Keratinocyte (primary cell): ENCODE measurements around the gene DNAH8. TPM values are rescaled to one million over a fixed set of nuclear protein-coding genes. Genes with fewer than 3 reads are reported as not detected.

Experiments
- DNase-seq: peaks from one replicate; pipeline ENCODE4 v3.0.0-alpha.2; 2011; ENCODE audit warnings: low read depth, missing footprints, low spot score
- FAIRE-seq: peaks from 2 replicates; lab custom pipeline; 2011; peaks lifted over from hg19 to GRCh38; lab: Jason Lieb, UNC
- H2AFZ ChIP-seq: 2 replicates; pipeline ENCODE4 v1.6.0; 2012; ENCODE audit warnings: low read length, control low read depth, inconsistent platforms; ENCODE audit not compliant: control insufficient read depth
- H3K27ac ChIP-seq: 2 replicates; pipeline ENCODE4 v1.5.1; 2011; ENCODE audit warnings: low read length; ENCODE audit not compliant: control insufficient read depth, insufficient read depth
- H3K27me3 ChIP-seq: 3 replicates; pipeline ENCODE4 v1.6.0; 2011; ENCODE audit warnings: low read length; ENCODE audit not compliant: control insufficient read depth, insufficient read depth; ENCODE audit errors: extremely low read depth
- H3K36me3 ChIP-seq, 2 experiments: 2 replicates in 1 of 2; 3 replicates in 1 of 2; pipeline ENCODE4 v1.5.1; 2011; ENCODE audit warnings: low read length in 2 of 2, mild to moderate bottlenecking in 1 of 2; ENCODE audit not compliant: control insufficient read depth in 2 of 2, insufficient read depth in 2 of 2; ENCODE audit errors: extremely low read depth in 1 of 2
- H3K4me1 ChIP-seq: 3 replicates; pipeline ENCODE4 v1.5.1; 2011; ENCODE audit warnings: low read length; ENCODE audit not compliant: control insufficient read depth, insufficient read depth; ENCODE audit errors: extremely low read depth
- H3K4me2 ChIP-seq: 3 replicates; pipeline ENCODE4 v1.6.0; 2011; ENCODE audit warnings: low read depth, low read length; ENCODE audit not compliant: control insufficient read depth, insufficient read depth; ENCODE audit errors: extremely low read depth
- H3K4me3 ChIP-seq, 3 experiments: fragments of 200-600 bp in 1 of 3; sonication (generic) in 1 of 3; 2 replicates in 2 of 3; 3 replicates in 1 of 3; pipeline ENCODE4 v1.5.1; 2011 to 2016; ENCODE audit warnings: low read length in 3 of 3, mild to moderate bottlenecking in 3 of 3, control low read depth in 2 of 3, inconsistent platforms in 1 of 3, low read depth in 1 of 3, mixed read lengths in 1 of 3, mixed run types in 1 of 3, moderate library complexity in 1 of 3; ENCODE audit not compliant: control insufficient read depth in 2 of 3, insufficient read depth in 2 of 3; ENCODE audit errors: extremely low read depth in 1 of 3
- H3K79me2 ChIP-seq: 2 replicates; pipeline ENCODE4 v1.6.0; 2012; ENCODE audit warnings: low read length; ENCODE audit not compliant: control insufficient read depth, insufficient read depth
- H3K9ac ChIP-seq: 3 replicates; pipeline ENCODE4 v1.6.0; 2011; ENCODE audit warnings: low read length; ENCODE audit not compliant: control insufficient read depth, insufficient read depth; ENCODE audit errors: extremely low read depth
- H3K9me1 ChIP-seq: 3 replicates; pipeline ENCODE4 v1.6.0; 2011; ENCODE audit warnings: low read length; ENCODE audit not compliant: control insufficient read depth, insufficient read depth; ENCODE audit errors: extremely low read depth
- H3K9me3 ChIP-seq: 2 replicates; pipeline ENCODE4 v1.5.1; 2012; ENCODE audit warnings: low read depth, low read length; ENCODE audit not compliant: control insufficient read depth
- H4K20me1 ChIP-seq: 3 replicates; pipeline ENCODE4 v1.6.0; 2011; ENCODE audit warnings: low read length; ENCODE audit not compliant: control insufficient read depth, insufficient read depth; ENCODE audit errors: extremely low read depth
- EZH2 ChIP-seq: IDR thresholded peaks from one replicate; pipeline ENCODE4 v1.6.1; 2012; ENCODE audit warnings: inconsistent platforms, mild to moderate bottlenecking, low read length, moderate library complexity
- dilution Hi-C: fragments of 300-500 bp; cut with MboI; formaldehyde crosslinking; loops from one replicate; pipeline ENCODE4 v1.7.0; 2020; ENCODE audit warnings: low sequenced_read_pairs; ENCODE audit not compliant: extremely low pct_ligation_motif_present
- polyA plus RNA-seq, 5 experiments: library from polyadenylated mRNA; depleted of rRNA in 3 of 5; stranded (reverse) in 3 of 5; stranded (forward) in 1 of 5; unstranded in 1 of 5; fragments of >200 nt; gene quantifications; 1 replicate in 1 of 5; 2 replicates in 3 of 5; 3 replicates in 1 of 5; pipeline versions ENCODE4 v1.2.1 to v1.2.3, GENCODE V29; 2011 to 2012; ENCODE audit warnings: missing spikeins in 2 of 5, low read depth in 1 of 5, low replicate concordance in 1 of 5
- TF ChIP-seq, protein P1 (sequence below), 3 experiments: IDR thresholded peaks in 1 of 3; conservative IDR thresholded peaks in 1 of 3; optimal IDR thresholded peaks in 1 of 3; 2 replicates in 2 of 3; 3 replicates in 1 of 3; pipeline versions ENCODE3 to v1.5.1; 2011; ENCODE audit warnings: low read length in 3 of 3, mild to moderate bottlenecking in 3 of 3, moderate library complexity in 2 of 3, control low read depth in 1 of 3, inconsistent platforms in 1 of 3; ENCODE audit not compliant: insufficient read depth in 2 of 3; ENCODE audit errors: extremely low read depth in 1 of 3

DNAH8 gene
- polyA plus RNA-seq, 1 donor (not counting 4 experiments of a cell fraction or from before 2014, with no cell fraction given), result 0.01 TPM

- FAIRE-seq, result no peak
These were observed 342.4 kb downstream of the DNAH8 start for GRCh38 chr6:39057251-39058155.

GRCh38 chr6:39058471-39059147, 343.5 kb downstream of the DNAH8 start:
- DNase-seq (no peak), FAIRE-seq (no peak)
- TF ChIP-seq, protein P1, sequence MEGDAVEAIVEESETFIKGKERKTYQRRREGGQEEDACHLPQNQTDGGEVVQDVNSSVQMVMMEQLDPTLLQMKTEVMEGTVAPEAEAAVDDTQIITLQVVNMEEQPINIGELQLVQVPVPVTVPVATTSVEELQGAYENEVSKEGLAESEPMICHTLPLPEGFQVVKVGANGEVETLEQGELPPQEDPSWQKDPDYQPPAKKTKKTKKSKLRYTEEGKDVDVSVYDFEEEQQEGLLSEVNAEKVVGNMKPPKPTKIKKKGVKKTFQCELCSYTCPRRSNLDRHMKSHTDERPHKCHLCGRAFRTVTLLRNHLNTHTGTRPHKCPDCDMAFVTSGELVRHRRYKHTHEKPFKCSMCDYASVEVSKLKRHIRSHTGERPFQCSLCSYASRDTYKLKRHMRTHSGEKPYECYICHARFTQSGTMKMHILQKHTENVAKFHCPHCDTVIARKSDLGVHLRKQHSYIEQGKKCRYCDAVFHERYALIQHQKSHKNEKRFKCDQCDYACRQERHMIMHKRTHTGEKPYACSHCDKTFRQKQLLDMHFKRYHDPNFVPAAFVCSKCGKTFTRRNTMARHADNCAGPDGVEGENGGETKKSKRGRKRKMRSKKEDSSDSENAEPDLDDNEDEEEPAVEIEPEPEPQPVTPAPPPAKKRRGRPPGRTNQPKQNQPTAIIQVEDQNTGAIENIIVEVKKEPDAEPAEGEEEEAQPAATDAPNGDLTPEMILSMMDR (optimal IDR thresholded peaks at IDR 0.05 in 1 of 3, IDR thresholded peaks at IDR 0.05 in 1 of 3, conservative IDR thresholded peaks at IDR 0.05 in 1 of 3; ENCODE audit: extremely low read depth in 1 of 3, insufficient read depth in 2 of 3, low read length in 3 of 3), result no peak
- TF ChIP-seq EZH2, result no peak
- no peaks in the 10 kb centered on the region for H4K20me1 ChIP-seq
- no peaks in the 10 kb centered on the region for H3K36me3 ChIP-seq
- H3K79me2 ChIP-seq, result no peaks in the 10 kb centered on the region
- no peak overlapping the region for H3K4me2 ChIP-seq
- no peaks in the 10 kb centered on the region for H3K9me1 ChIP-seq
- no peak overlapping the region for H3K27ac ChIP-seq
- no peaks in the 10 kb centered on the region for H3K4me1 ChIP-seq
- H3K9me3 ChIP-seq, result no peaks in the 10 kb centered on the region
- H2AFZ ChIP-seq, result no peak overlapping the region
- peaks cover 41% of the 10 kb centered on the region for H3K27me3 ChIP-seq
- H3K9ac ChIP-seq, result no peak overlapping the region
- dilution Hi-C loops, result no loop called here
- no peak overlapping the region for H3K4me3 ChIP-seq

More at GRCh38 chr6:39057251-39058155, 342.4 kb downstream of the DNAH8 start:
- H3K27me3 ChIP-seq, result peaks cover 34% of the 10 kb centered on the region
- no peak for DNase-seq
- H3K27ac ChIP-seq, result no peak overlapping the region
- no peaks in the 10 kb centered on the region for H4K20me1 ChIP-seq
- no peak overlapping the region for H2AFZ ChIP-seq
- H3K79me2 ChIP-seq, result no peaks in the 10 kb centered on the region
- H3K9me3 ChIP-seq, result no peaks in the 10 kb centered on the region
- no peak overlapping the region for H3K9ac ChIP-seq
- H3K4me3 ChIP-seq, result no peak overlapping the region
- dilution Hi-C loops, result no loop called here
- no peak overlapping the region for H3K4me2 ChIP-seq
- TF ChIP-seq, protein P1 (optimal IDR thresholded peaks at IDR 0.05 in 1 of 3, IDR thresholded peaks at IDR 0.05 in 1 of 3, conservative IDR thresholded peaks at IDR 0.05 in 1 of 3; ENCODE audit: extremely low read depth in 1 of 3, insufficient read depth in 2 of 3, low read length in 3 of 3), result no peak
- TF ChIP-seq EZH2, result no peak
- H3K36me3 ChIP-seq, result no peaks in the 10 kb centered on the region
- no peaks in the 10 kb centered on the region for H3K4me1 ChIP-seq
- no peaks in the 10 kb centered on the region for H3K9me1 ChIP-seq
